ENCODE results near the gene LRMDA. TPM values are rescaled to one million over a fixed set of nuclear protein-coding genes. Genes with fewer than 3 reads are reported as not detected.

The LRMDA gene
- total RNA-seq, 2 experiments from 2014 or later, result not detected

DNA sequence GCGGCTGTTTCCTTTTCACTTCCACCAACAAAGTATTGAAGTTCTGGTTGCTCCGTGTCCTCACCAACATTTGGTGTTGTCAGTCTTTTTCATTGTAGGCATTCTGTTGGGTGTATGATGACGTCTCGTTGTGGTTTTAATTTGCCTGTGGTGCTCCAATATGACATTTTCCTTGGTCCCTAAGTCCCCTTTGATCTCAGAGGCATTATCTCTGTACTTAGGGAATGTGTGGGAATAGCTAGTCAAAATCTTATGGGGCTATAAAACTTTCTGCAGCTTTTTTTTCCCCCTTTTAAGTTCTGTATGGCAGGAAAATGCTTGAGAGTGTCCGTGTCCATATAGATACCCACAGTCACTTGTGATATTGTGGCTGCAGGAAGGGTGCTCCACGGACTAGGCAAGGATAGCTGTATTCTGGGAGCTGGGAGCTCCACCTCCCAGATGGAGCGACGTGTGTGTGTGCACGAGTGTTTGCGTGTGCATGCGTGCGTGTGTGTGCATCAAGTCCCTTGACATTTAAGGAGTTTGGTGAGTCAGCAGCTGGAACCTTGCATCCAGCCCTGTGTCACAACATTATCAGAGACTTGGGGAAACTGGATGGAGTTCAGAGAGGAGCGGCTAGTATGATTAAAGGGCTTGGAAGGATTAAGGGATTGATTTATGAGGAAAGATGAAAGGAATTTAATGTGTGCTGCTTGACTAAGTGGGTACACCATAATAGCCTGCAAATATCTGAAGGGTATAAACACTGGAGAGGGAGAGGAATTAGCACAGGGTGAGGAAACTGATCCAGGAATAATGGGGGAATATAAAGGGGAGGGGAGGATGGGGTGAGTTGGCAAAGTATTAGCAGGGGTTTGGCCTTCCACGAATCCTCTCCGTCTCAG, 66.8 kb downstream of the LRMDA start:
- Histone ChIP-seq H4K20me1 (ENCODE audit: insufficient read depth, low read length) (no peaks in the 10 kb centered on the region), H3K9me3 (ENCODE audit: low read length) (no peaks in the 10 kb centered on the region), H3K4me3 (ENCODE audit: low read depth, low read length, poor library complexity, severe bottlenecking) (no peak overlapping the region), H3K79me2 (ENCODE audit: insufficient read depth, low read depth, low read length) (no peaks in the 10 kb centered on the region), H3K9me2 (ENCODE audit: insufficient read depth, low read length) (no peaks in the 10 kb centered on the region), H3K36me3 (ENCODE audit: insufficient read depth, low read length) (no peaks in the 10 kb centered on the region), H3K4me1 (ENCODE audit: insufficient read depth, low read length, poor library complexity, severe bottlenecking) (no peaks in the 10 kb centered on the region), H2AFZ (ENCODE audit: low read length) (no peak overlapping the region), H3K27ac (ENCODE audit: low read depth, low read length, poor library complexity, severe bottlenecking) (no peak overlapping the region), H3K4me2 (ENCODE audit: low read length) (no peak overlapping the region)
- POLR2A ChIA-PET, result interaction anchor here (1.6 kb wide), 1 partner anchor 11 kb away, joined by 3 read pairs; no protein-coding TSS in a partner anchor
- intact Hi-C loops (cut with micrococcal nuclease; ENCODE audit: unreplicated experiment), result no loop called here
- no TSS peak for BruUV-seq (replicated peaks)
- no peak for DNase-seq (ENCODE audit: low spot score)
- CTCF ChIA-PET (ENCODE audit: unreplicated experiment), result no interaction called here
- TF ChIP-seq, protein P1, sequence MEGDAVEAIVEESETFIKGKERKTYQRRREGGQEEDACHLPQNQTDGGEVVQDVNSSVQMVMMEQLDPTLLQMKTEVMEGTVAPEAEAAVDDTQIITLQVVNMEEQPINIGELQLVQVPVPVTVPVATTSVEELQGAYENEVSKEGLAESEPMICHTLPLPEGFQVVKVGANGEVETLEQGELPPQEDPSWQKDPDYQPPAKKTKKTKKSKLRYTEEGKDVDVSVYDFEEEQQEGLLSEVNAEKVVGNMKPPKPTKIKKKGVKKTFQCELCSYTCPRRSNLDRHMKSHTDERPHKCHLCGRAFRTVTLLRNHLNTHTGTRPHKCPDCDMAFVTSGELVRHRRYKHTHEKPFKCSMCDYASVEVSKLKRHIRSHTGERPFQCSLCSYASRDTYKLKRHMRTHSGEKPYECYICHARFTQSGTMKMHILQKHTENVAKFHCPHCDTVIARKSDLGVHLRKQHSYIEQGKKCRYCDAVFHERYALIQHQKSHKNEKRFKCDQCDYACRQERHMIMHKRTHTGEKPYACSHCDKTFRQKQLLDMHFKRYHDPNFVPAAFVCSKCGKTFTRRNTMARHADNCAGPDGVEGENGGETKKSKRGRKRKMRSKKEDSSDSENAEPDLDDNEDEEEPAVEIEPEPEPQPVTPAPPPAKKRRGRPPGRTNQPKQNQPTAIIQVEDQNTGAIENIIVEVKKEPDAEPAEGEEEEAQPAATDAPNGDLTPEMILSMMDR (conservative IDR thresholded peaks at IDR 0.05; ENCODE audit: low read length), result no peak
- no peak for TF ChIP-seq EZH2phosphoT487 (IDR thresholded peaks at IDR 0.05; ENCODE audit: borderline replicate concordance, low read depth, low read length)

DNA sequence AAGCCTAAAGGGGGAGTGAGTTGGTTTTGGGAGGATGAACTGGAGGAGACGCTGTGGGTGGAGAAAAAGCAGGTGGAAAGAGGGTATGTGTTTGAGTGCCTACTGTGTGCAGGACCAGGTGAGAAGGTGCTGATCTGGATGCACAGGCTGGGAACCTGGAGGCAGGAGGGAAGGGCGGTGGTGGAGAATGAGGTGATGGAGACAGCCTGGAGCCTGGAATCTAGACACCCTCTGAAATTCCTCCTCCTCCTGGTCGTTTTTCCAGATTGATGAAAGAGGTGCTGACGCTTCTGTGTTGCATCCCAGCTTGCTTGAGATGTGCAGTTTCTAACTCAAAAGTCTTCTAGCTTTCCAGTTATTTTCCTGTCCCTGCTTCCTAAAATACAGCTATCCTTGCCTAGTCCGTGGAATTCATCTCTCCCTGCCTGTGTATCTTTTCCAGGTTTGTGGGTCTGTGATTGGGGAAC, 67.5 kb downstream of the LRMDA start:
- no peak overlapping the region for H3K4me2 ChIP-seq (ENCODE audit: low read length)
- intact Hi-C loops (cut with micrococcal nuclease; ENCODE audit: unreplicated experiment), result no loop called here
- no peak overlapping the region for H3K27ac ChIP-seq (ENCODE audit: low read depth, low read length, poor library complexity, severe bottlenecking)
- no peaks in the 10 kb centered on the region for H3K9me2 ChIP-seq (ENCODE audit: insufficient read depth, low read length)
- H2AFZ ChIP-seq (ENCODE audit: low read length), result no peak overlapping the region
- H3K36me3 ChIP-seq (ENCODE audit: insufficient read depth, low read length), result no peaks in the 10 kb centered on the region
- BruUV-seq (replicated peaks), result no TSS peak
- CTCF ChIA-PET (ENCODE audit: unreplicated experiment), result no interaction called here
- no peaks in the 10 kb centered on the region for H4K20me1 ChIP-seq (ENCODE audit: insufficient read depth, low read length)
- H3K4me3 ChIP-seq (ENCODE audit: low read depth, low read length, poor library complexity, severe bottlenecking), result no peak overlapping the region
- H3K79me2 ChIP-seq (ENCODE audit: insufficient read depth, low read depth, low read length), result no peaks in the 10 kb centered on the region
- TF ChIP-seq, protein P1 (conservative IDR thresholded peaks at IDR 0.05; ENCODE audit: low read length), result no peak
- TF ChIP-seq EZH2phosphoT487 (IDR thresholded peaks at IDR 0.05; ENCODE audit: borderline replicate concordance, low read depth, low read length), result no peak
- no peaks in the 10 kb centered on the region for H3K4me1 ChIP-seq (ENCODE audit: insufficient read depth, low read length, poor library complexity, severe bottlenecking)
- H3K9me3 ChIP-seq (ENCODE audit: low read length), result no peaks in the 10 kb centered on the region
- no peak for DNase-seq (ENCODE audit: low spot score)
- POLR2A ChIA-PET, result interaction anchor here (1.6 kb wide), 1 partner anchor 12 kb away, joined by 3 read pairs; no protein-coding TSS in a partner anchor

Data from OCI-LY7 (cell line).